CD4-positive, alpha-beta T cell treated with Interleukin-1 beta for 1 hour (primary cell): Measurements from ENCODE around the gene MT1E.
"Not testable (repeated sequence)": the region's sequence is repeated elsewhere in the genome, so short reads cannot be mapped to it uniquely, and the experiment has no call there.

ENCODE experiments used
- DNase-seq, 2 donors: peaks; one replicate each; pipeline ENCODE4 v3.0.0-alpha.2; 2020 to 2022

MT1E gene

GRCh38 chr16:56674570-56674969 lies 49.0 kb downstream of the MT1E start:
- not testable (repeated sequence) for DNase-seq

DNA sequence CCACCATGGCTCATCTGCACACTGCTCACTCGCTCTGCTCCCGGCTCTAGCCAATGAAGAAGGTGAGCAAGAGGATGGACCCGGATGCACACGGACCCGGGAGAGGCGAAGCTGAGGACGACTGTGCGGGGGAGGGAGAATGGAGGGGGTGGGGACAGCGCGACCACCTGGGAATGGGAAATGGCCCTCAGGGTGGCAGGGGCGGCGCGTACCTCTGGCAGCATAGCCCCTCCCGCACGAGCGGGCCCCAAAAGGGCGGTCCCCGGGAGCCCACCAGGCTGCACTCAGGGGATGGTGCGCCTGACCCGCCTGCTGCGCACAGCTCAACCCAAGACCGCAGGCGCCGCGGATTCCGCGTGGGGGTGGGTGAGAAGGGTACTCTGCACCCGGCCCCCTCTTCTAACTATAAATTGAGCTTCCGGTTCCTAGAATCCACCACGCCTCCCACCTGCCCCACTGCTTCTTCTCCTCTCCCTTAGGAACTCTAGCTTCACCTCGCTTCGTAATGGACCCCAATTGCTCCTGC lies 50.2 kb downstream of the MT1E start:
- peak; percentile 16 to 37 for DNase-seq
